OCI-LY1 (cell line): ENCODE measurements around the gene LRRC14B.

Experiments used
- H2AFZ ChIP-seq: fragments of 200-600 bp; sonication (generic), shearing (Covaris generic); 2 replicates; pipeline ENCODE4 v1.6.0; 2014; ENCODE audit warnings: antibody characterized with exemption, mild to moderate bottlenecking, low read length
- H3F3A ChIP-seq: fragments of 200-600 bp; sonication (generic), shearing (Covaris generic); 2 replicates; pipeline ENCODE4 v1.6.0; 2014; ENCODE audit warnings: mild to moderate bottlenecking, antibody characterized with exemption, low read length, moderate library complexity; ENCODE audit not compliant: insufficient read depth
- H3K27ac ChIP-seq: fragments of 200-600 bp; sonication (generic); 2 replicates; pipeline ENCODE4 v1.5.1; 2014; ENCODE audit warnings: low read length, mixed run types, mild to moderate bottlenecking, low read depth; ENCODE audit not compliant: poor library complexity, severe bottlenecking
- H3K27me3 ChIP-seq: fragments of 200-600 bp; sonication (generic); 2 replicates; pipeline ENCODE4 v1.6.0; 2014; ENCODE audit warnings: antibody characterized with exemption, mild to moderate bottlenecking, low read length, moderate library complexity; ENCODE audit not compliant: insufficient read depth
- H3K36me3 ChIP-seq: fragments of 200-600 bp; sonication (generic); 2 replicates; pipeline ENCODE4 v1.6.1; 2014; ENCODE audit warnings: mild to moderate bottlenecking, antibody characterized with exemption, low read length, moderate library complexity, mixed read lengths; ENCODE audit not compliant: insufficient read depth
- H3K4me1 ChIP-seq: fragments of 200-600 bp; sonication (generic); 2 replicates; pipeline ENCODE4 v1.5.1; 2014; ENCODE audit warnings: mild to moderate bottlenecking, low read length, moderate library complexity; ENCODE audit not compliant: insufficient read depth, severe bottlenecking
- H3K4me2 ChIP-seq: fragments of 200-600 bp; sonication (generic), shearing (Covaris generic); 2 replicates; pipeline ENCODE4 v1.6.1; 2014; ENCODE audit warnings: low read length
- H3K4me3 ChIP-seq: fragments of 200-600 bp; sonication (generic); 2 replicates; pipeline ENCODE4 v1.5.1; 2014; ENCODE audit warnings: low read length, low read depth, mild to moderate bottlenecking, mixed read lengths; ENCODE audit not compliant: poor library complexity, severe bottlenecking
- H3K79me2 ChIP-seq: fragments of 200-600 bp; shearing (Covaris generic); 2 replicates; pipeline ENCODE4 v1.6.1; 2016; ENCODE audit warnings: mixed run types, low read length, mixed read lengths; ENCODE audit not compliant: insufficient read depth
- H3K9ac ChIP-seq: fragments of 200-600 bp; sonication (generic), shearing (Covaris generic); 2 replicates; pipeline ENCODE4 v1.6.1; 2014; ENCODE audit warnings: mild to moderate bottlenecking, low read length, mixed read lengths
- H3K9me2 ChIP-seq: fragments of 200-600 bp; sonication (generic), shearing (Covaris generic); 2 replicates; pipeline ENCODE4 v1.6.1; 2014; ENCODE audit warnings: low read depth, mild to moderate bottlenecking, low read length, mixed read lengths
- H3K9me3 ChIP-seq: fragments of 200-600 bp; shearing (Covaris generic); 2 replicates; pipeline ENCODE4 v1.6.1; 2014; ENCODE audit warnings: low read length, mixed read lengths
- H4K20me1 ChIP-seq: fragments of 200-600 bp; sonication (generic), shearing (Covaris generic); 2 replicates; pipeline ENCODE4 v1.6.0; 2016; ENCODE audit warnings: mild to moderate bottlenecking, low read length; ENCODE audit not compliant: insufficient read depth
- EZH2 ChIP-seq: fragments of 200-600 bp; sonication (generic), shearing (Covaris generic); IDR thresholded peaks from 2 replicates; pipeline ENCODE4 v1.8.0; 2017; ENCODE audit warnings: borderline replicate concordance, mixed run types, mild to moderate bottlenecking, antibody characterized with exemption, low read length, moderate library complexity, mixed read lengths
- TF ChIP-seq, protein P1 (sequence below): fragments of 200-600 bp; sonication (generic), shearing (Covaris generic); IDR thresholded peaks from 2 replicates; pipeline ENCODE4 v1.5.1; 2017; ENCODE audit warnings: mild to moderate bottlenecking, antibody characterized with exemption, low read length, moderate library complexity, mixed read lengths

LRRC14B gene

DNA sequence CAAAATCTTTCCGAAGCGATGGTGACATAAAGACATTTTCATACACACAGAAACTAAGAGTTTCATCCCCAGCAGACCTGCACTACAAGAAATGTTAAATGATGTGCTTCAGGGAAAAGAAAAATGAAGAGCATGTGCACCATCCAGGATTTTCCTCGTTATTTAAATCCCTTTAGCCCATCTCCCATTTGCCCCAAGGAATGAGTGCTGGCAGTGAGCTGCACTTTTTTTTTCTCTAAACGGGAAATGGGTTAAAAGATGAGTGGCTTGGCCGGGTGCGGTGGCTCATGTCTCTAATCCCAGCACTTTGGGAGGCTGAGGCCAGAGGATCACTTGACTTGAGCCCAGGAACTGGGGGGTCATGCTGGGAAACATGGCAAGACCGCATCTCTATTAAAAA lies 6.8 kb upstream of the LRRC14B start:
- Histone ChIP-seq H3K36me3 (no peaks in the 10 kb centered on the region), H3K27ac (no peak overlapping the region), H3K4me2 (no peak overlapping the region), H4K20me1 (no peaks in the 10 kb centered on the region), H3K27me3 (peaks cover 5% of the 10 kb centered on the region), H3K9me3 (no peaks in the 10 kb centered on the region), H3K9ac (no peak overlapping the region), H2AFZ (no peak overlapping the region), H3K9me2 (no peaks in the 10 kb centered on the region), H3F3A (no peaks in the 10 kb centered on the region), H3K79me2 (no peaks in the 10 kb centered on the region), H3K4me1 (peaks cover 14% of the 10 kb centered on the region), H3K4me3 (no peak overlapping the region)
- TF ChIP-seq, protein P1, sequence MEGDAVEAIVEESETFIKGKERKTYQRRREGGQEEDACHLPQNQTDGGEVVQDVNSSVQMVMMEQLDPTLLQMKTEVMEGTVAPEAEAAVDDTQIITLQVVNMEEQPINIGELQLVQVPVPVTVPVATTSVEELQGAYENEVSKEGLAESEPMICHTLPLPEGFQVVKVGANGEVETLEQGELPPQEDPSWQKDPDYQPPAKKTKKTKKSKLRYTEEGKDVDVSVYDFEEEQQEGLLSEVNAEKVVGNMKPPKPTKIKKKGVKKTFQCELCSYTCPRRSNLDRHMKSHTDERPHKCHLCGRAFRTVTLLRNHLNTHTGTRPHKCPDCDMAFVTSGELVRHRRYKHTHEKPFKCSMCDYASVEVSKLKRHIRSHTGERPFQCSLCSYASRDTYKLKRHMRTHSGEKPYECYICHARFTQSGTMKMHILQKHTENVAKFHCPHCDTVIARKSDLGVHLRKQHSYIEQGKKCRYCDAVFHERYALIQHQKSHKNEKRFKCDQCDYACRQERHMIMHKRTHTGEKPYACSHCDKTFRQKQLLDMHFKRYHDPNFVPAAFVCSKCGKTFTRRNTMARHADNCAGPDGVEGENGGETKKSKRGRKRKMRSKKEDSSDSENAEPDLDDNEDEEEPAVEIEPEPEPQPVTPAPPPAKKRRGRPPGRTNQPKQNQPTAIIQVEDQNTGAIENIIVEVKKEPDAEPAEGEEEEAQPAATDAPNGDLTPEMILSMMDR, result no peak
- TF ChIP-seq EZH2, result no peak

DNA sequence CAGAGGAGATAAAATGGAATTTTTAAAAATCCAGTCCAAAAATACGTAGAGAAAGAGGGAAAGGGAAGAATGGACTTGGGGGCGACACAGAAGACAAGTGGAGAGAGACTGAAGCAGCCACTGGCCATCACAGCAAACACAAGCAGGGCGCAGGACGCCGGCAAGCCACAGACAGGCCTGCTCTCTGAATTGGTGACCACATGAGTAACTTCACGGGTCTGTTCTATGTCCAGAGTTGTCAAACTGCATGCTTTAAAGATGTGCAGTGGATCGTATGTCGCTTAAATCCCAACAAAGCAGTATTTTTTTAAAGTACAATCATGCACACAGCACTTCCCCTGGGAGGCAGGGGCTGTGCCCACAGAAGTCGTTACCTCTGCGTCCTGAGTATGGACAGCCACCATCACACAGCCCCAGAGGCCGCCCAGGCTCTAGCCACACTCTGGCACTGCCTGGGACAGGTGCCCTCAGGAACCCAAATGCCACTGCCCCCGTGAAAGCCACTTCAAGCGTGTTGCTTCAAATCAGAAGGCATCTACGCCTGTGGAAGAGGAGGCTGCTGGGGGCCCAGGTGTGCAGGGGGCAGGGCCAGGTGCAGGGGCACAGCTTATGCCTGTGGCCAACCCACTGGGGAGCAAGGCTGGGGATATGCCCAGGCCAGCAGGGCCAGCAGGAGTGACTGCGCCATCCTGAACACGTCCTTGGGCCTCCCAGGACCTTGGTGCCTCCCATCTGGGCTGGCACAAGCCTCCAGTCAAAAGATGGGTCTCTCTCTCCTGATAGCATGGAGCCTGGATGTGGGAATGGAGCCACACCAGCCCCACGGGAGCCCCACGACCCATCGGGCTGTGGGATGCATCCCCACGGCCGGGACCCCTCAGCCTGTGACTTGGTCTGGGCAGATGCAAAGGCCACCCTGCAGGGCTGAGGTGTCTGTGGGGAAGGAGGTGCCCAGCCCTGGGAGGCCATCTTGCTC lies 5.9 kb upstream of the LRRC14B start:
- Histone ChIP-seq H3K9ac (no peak overlapping the region), H3K9me3 (no peaks in the 10 kb centered on the region), H3K79me2 (no peaks in the 10 kb centered on the region), H3F3A (no peaks in the 10 kb centered on the region), H3K4me2 (no peak overlapping the region), H4K20me1 (no peaks in the 10 kb centered on the region), H3K9me2 (no peaks in the 10 kb centered on the region), H3K27ac (no peak overlapping the region), H2AFZ (no peak overlapping the region), H3K27me3 (peaks cover 5% of the 10 kb centered on the region), H3K4me3 (no peak overlapping the region), H3K4me1 (peaks cover 23% of the 10 kb centered on the region), H3K36me3 (no peaks in the 10 kb centered on the region)
- TF ChIP-seq, protein P1, result no peak
- no peak for TF ChIP-seq EZH2

DNA sequence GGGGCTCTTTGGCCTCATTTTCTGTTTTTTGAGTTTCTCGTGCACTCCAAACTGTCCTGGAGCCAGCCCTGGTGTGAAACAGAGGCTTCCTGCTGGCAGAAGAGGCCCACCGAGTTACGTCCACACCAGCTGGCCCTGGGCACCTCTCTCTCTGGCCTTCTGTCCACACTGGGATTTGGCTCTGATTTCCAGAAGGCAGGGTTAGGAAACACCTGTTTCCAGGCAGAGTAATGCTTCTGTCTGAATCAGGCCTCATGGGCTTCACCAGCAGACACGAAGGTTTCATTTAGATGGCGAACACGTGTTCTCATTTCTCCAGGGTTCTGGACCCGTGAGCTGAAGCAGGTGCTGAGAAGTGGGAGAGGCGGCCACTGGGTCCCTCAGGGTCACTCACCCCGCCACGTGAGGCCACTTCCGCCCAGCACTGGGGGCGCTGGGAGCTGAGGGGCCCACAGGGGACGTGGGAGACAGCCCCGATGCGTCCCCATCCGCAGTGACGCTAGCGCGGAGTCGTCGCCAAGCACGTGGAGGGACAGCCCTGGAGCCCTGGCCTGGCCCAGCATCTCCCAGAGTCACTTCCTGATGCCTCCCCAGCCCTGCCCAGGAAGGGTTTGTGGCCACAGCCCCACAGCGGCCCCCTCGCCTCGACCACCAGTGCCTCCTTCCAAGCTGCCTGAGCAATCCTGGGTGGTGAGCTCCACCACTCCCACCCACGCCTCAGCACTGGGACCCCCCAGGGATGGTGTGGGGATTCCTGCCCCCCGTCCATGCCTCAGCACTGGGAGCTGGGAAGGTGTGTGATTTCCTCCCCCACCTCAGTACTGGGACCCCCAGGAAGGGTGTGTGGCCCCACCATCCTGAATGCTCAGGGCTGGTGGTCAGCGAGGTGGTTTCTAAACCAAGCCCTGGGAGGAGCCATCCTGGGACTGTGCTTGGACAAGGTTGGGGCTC lies 4.9 kb upstream of the LRRC14B start:
- H3K4me3 ChIP-seq, result no peak overlapping the region

More for the DNA sequence above, 4.9 kb upstream of the LRRC14B start:
- peaks cover under 1% of the 10 kb centered on the region for H3K27me3 ChIP-seq
- H3K36me3 ChIP-seq, result no peaks in the 10 kb centered on the region
- H3K79me2 ChIP-seq, result no peaks in the 10 kb centered on the region
- TF ChIP-seq, protein P1, result no peak
- TF ChIP-seq EZH2, result no peak
- no peak overlapping the region for H3K9ac ChIP-seq
- no peak overlapping the region for H2AFZ ChIP-seq
- H3K9me3 ChIP-seq, result no peaks in the 10 kb centered on the region
- H3F3A ChIP-seq, result no peaks in the 10 kb centered on the region
- H3K27ac ChIP-seq, result no peak overlapping the region
- peaks cover 33% of the 10 kb centered on the region for H3K4me1 ChIP-seq
- H3K4me2 ChIP-seq, result no peak overlapping the region
- no peaks in the 10 kb centered on the region for H3K9me2 ChIP-seq
- H4K20me1 ChIP-seq, result no peaks in the 10 kb centered on the region
